Activated B cell treated with CpG ODN at 0.5 μM for 24 hours (primary cell): ENCODE data around the gene ARMC3. TPM values are rescaled to one million over a fixed set of nuclear protein-coding genes. Genes with fewer than 3 reads are reported as not detected.
"Not testable (repeated sequence)": the region's sequence is repeated elsewhere in the genome, so short reads cannot be mapped to it uniquely, and the experiment has no call there.

ENCODE experiments used
- ATAC-seq: fragments of 200-7000 bp; cut with Tn5 transposase; one replicate; pipeline ENCODE4 v1.10.0; 2021; ENCODE audit warnings: low read depth, mild to moderate bottlenecking, moderate library complexity
- CTCF ChIA-PET: fragments of 350-600 bp; sonication (Branson Sonifier 250); formaldehyde crosslinking; loops from one replicate; lab custom pipeline; 2021; ENCODE audit warnings: antibody characterized with exemption; lab: Charles Lee
- POLR2A ChIA-PET: fragments of 350-600 bp; sonication (Branson Sonifier 250); formaldehyde crosslinking; loops from one replicate; lab custom pipeline; 2021; ENCODE audit warnings: antibody characterized with exemption; lab: Charles Lee
- DNase-seq: peaks from one replicate; pipeline ENCODE4 v3.0.0; 2022
- H3K27ac Mint-ChIP-seq: one replicate; pipeline ENCODE4 v1.8.0; 2020; ENCODE audit warnings: mixed read lengths
- H3K27me3 Mint-ChIP-seq: one replicate; pipeline ENCODE4 v1.8.0; 2021; ENCODE audit warnings: mixed read lengths
- H3K36me3 Mint-ChIP-seq: one replicate; pipeline ENCODE4 v1.8.0; 2021; ENCODE audit warnings: low read depth, mixed read lengths
- H3K4me1 Mint-ChIP-seq: one replicate; pipeline ENCODE4 v1.8.0; 2021; ENCODE audit warnings: mixed read lengths
- H3K4me3 Mint-ChIP-seq: one replicate; pipeline ENCODE4 v1.8.0; 2020; ENCODE audit warnings: mild to moderate bottlenecking, mixed read lengths
- H3K9me3 Mint-ChIP-seq: one replicate; pipeline ENCODE4 v1.8.0; 2020; ENCODE audit warnings: mixed read lengths
- intact Hi-C: fragments of 100-400 bp; cut with micrococcal nuclease; formaldehyde crosslinking; loops from one replicate; pipeline ENCODE4 v1.15.1; 2024
- total RNA-seq: library from RNA; stranded (reverse); gene quantifications from 2 replicates; pipeline ENCODE4 v1.2.3, GENCODE V29; 2022
- TF ChIP-seq, protein P1 (sequence below): fragments of 200-600 bp; IDR thresholded peaks from one replicate; pipeline ENCODE4 v1.8.0; 2022; ENCODE audit warnings: antibody characterized with exemption, mild to moderate bottlenecking

ARMC3 gene
- total RNA-seq, 1 donor from 2014 or later, result not detected

DNA sequence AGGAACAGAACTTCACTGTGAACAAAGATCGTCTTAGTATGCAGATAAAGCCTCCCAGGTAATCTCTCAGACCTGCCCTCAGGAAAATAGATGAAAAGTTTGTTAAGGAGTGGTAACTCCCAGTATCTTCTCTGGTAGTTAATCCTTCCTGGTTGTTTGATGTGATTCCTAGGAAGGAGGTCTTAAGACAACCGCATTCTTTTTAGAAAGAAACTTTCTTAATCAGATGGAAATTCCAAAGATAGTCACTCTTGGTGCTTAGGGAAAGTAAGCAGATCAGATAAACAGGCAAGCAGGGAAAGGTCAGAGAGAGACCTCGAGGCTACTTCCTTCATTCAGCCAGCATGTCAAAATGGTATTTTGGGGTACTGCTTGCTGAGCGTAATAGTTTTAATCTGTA is 30.5 kb upstream of the ARMC3 start:
- H3K4me3 Mint-ChIP-seq, result no peak overlapping the region
- H3K9me3 Mint-ChIP-seq, result peaks cover 12% of the 10 kb centered on the region
- H3K4me1 Mint-ChIP-seq, result no peaks in the 10 kb centered on the region
- CTCF ChIA-PET, result no interaction called here
- TF ChIP-seq, protein P1, sequence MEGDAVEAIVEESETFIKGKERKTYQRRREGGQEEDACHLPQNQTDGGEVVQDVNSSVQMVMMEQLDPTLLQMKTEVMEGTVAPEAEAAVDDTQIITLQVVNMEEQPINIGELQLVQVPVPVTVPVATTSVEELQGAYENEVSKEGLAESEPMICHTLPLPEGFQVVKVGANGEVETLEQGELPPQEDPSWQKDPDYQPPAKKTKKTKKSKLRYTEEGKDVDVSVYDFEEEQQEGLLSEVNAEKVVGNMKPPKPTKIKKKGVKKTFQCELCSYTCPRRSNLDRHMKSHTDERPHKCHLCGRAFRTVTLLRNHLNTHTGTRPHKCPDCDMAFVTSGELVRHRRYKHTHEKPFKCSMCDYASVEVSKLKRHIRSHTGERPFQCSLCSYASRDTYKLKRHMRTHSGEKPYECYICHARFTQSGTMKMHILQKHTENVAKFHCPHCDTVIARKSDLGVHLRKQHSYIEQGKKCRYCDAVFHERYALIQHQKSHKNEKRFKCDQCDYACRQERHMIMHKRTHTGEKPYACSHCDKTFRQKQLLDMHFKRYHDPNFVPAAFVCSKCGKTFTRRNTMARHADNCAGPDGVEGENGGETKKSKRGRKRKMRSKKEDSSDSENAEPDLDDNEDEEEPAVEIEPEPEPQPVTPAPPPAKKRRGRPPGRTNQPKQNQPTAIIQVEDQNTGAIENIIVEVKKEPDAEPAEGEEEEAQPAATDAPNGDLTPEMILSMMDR, result no peak
- ATAC-seq (no peak), DNase-seq (no peak)
- intact Hi-C loops, result no loop called here
- no peak overlapping the region for H3K27ac Mint-ChIP-seq
- POLR2A ChIA-PET, result no interaction called here
- H3K27me3 Mint-ChIP-seq, result no peaks in the 10 kb centered on the region
- no peaks in the 10 kb centered on the region for H3K36me3 Mint-ChIP-seq

DNA sequence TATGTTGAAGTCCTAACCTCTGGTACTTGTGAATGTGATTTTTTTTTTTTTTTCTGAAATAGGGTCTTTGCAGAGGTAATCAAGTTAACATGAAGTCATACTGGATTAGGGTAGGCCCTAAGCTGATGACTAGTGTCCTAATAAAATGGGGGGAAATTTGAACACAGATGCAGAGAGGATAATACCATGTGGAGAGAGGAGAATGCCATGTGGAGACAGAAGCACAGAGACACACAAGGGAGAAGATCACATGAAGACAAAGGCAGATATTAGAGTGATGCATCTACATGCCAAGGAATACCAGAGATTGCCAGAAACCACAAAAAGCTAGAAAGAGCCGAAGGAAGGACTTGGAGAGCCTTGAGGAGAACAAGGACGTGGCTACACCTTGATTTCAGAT is 28.5 kb upstream of the ARMC3 start:
- H3K9me3 Mint-ChIP-seq, result peaks cover 2% of the 10 kb centered on the region
- ChIA-PET CTCF (no interaction called here), POLR2A (no interaction called here)
- no peaks in the 10 kb centered on the region for H3K4me1 Mint-ChIP-seq
- intact Hi-C loops, result no loop called here
- ATAC-seq (no peak), DNase-seq (no peak)
- H3K27ac Mint-ChIP-seq, result no peak overlapping the region
- no peak overlapping the region for H3K4me3 Mint-ChIP-seq
- no peaks in the 10 kb centered on the region for H3K36me3 Mint-ChIP-seq
- TF ChIP-seq, protein P1, result no peak
- no peaks in the 10 kb centered on the region for H3K27me3 Mint-ChIP-seq

DNA sequence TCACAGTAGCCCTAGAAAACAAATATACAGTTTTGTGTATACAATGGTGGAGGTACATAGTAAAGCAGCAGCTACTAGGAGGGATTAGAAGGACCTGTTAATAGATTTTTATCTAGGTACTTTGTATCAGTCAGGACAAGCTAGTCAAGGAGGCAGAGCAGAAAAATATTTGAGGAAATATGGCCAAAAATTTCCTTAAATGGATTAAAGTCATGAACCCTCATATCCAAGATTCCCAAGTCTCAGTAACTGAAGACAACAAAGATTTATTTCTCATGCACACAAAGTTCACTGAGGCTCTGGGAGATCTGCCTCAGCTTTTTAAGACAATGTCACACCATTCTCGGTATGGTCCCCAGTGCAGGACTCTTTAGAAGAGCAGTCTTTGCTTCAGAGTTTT is 28.1 kb upstream of the ARMC3 start:
- CTCF ChIA-PET, result no interaction called here
- no peaks in the 10 kb centered on the region for H3K36me3 Mint-ChIP-seq
- ATAC-seq, result no peak
- no peaks in the 10 kb centered on the region for H3K4me1 Mint-ChIP-seq
- intact Hi-C loops, result no loop called here
- TF ChIP-seq, protein P1, result no peak
- H3K4me3 Mint-ChIP-seq, result no peak overlapping the region
- peaks cover 2% of the 10 kb centered on the region for H3K9me3 Mint-ChIP-seq
- DNase-seq, result no peak
- POLR2A ChIA-PET, result no interaction called here
- H3K27ac Mint-ChIP-seq, result no peak overlapping the region
- no peaks in the 10 kb centered on the region for H3K27me3 Mint-ChIP-seq

DNA sequence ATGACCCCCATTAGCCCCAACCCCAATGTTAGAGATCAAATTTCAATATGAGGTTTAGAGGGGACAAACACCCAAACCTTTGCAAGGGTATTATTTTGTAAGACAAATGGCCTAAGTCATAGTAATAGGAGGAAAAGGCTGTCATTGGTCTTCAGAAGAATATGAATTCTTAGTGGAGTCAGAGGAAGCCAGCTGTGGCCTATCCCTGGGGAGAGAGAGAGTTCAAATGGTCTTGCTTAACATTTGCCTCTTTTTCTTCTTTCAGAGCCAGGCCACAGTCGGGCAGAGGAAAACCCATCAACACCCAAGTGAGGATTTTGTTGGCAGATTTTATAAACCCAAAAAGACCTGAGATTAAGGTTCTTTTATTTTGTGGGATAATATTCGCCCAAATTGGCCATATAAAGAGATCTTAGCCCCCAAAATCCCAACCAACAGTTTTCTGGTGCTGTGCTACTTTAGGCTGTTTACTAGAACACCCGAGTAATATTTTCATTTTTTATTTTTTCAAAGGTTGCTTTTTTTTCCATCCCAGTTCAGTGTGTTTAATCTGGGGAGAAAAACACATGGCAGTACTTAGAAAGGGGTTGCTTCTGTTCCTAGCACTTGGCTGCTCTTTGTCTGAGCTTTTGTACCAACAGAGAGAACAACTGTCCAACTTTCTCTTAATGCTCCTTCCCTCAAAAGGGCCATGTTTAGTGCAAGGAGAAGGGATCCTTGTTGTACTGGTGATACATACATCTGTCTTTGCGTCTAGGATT is 26.8 kb upstream of the ARMC3 start:
- POLR2A ChIA-PET, result no interaction called here

DNA sequence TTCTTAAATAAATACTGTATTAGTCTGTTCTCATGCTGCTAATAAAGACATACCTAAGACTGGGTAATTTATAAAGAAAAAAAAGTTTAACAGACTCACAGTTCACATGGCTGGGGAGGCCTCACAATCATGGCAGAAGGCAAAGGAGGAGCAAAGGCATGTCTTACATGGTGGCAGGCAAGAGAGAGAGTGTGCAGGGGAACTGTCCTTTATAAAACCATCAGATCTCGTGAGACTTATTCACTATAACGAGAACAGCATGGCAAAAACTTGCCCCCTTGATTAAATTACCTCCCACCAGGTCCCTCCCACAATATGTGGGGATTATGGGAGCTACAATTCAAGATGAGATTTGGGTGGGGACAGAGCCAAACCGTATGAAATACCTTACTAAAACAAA is 25.7 kb upstream of the ARMC3 start:
- H3K4me3 Mint-ChIP-seq, CTCF ChIA-PET, H3K36me3 Mint-ChIP-seq, H3K9me3 Mint-ChIP-seq, DNase-seq, H3K4me1 Mint-ChIP-seq, H3K27me3 Mint-ChIP-seq, POLR2A ChIA-PET, H3K27ac Mint-ChIP-seq, ATAC-seq, intact Hi-C loops: not testable (repeated sequence)

More for the DNA sequence above, 26.8 kb upstream of the ARMC3 start:
- DNase-seq (no peak), ATAC-seq (no peak)
- Mint-ChIP-seq H3K4me1 (no peaks in the 10 kb centered on the region), H3K4me3 (no peak overlapping the region), H3K36me3 (no peaks in the 10 kb centered on the region), H3K27ac (no peak overlapping the region), H3K27me3 (no peaks in the 10 kb centered on the region), H3K9me3 (peaks cover 2% of the 10 kb centered on the region)
- CTCF ChIA-PET, result no interaction called here
- TF ChIP-seq, protein P1, result no peak
- intact Hi-C loops, result no loop called here

DNA sequence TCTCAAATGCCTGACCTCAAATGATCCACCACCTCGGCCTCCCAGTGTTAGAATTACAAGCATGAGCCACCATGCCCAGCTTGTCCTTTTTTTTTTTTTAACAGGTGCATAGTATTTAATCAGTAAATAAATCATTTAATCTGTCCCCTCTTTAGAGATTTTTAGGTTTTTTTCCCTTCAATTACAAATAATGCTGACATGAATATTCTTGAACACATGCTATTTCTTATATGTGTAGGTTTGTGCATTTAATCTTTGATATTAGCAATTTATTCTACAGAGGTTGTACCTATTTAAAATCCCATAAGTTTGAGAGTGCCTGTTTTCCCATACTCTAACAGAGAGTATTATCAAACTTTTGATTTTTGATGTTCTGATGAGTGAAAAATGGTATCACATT is 24.2 kb upstream of the ARMC3 start:
- Mint-ChIP-seq H3K9me3 (peaks cover 6% of the 10 kb centered on the region), H3K36me3 (no peaks in the 10 kb centered on the region), H3K4me3 (no peak overlapping the region), H3K27me3 (no peaks in the 10 kb centered on the region), H3K4me1 (no peaks in the 10 kb centered on the region), H3K27ac (no peak overlapping the region)
- ATAC-seq, result no peak
- ChIA-PET CTCF (no interaction called here), POLR2A (interaction anchor here (0.5 kb wide), 1 partner anchor 298 kb away, joined by 3 read pairs; no protein-coding TSS in a partner anchor)
- TF ChIP-seq, protein P1, result no peak
- intact Hi-C loops, result no loop called here
- DNase-seq, result no peak
